Heart right ventricle (tissue), 16 donors: Measurements from ENCODE around the gene FAM227A. TPM values are rescaled to one million over a fixed set of nuclear protein-coding genes. Genes with fewer than 3 reads are reported as not detected.

Experiments used
- ATAC-seq, 8 donors: fragments of 200-7000 bp; cut with Tn5 transposase; one replicate each; pipeline ENCODE4 v1.9.1; 2020; ENCODE audit warnings: mild to moderate bottlenecking in 8 of 8, moderate library complexity in 8 of 8, moderate number of reproducible peaks in 1 of 8
- DNase-seq, 2 donors: peaks; one replicate each; pipeline ENCODE4 v3.0.0-alpha.2; 2020
- H3K27ac ChIP-seq, 10 donors: fragments of 200-600 bp; sonication (generic) in 2 of 10; one replicate each; pipeline versions ENCODE4 v1.5.0 to v1.8.0; 2020 to 2022; ENCODE audit warnings: mild to moderate bottlenecking in 3 of 10
- H3K27me3 ChIP-seq, 7 donors: fragments of 200-600 bp; one replicate each; pipeline ENCODE4 v1.8.0; 2021 to 2022; ENCODE audit warnings: mild to moderate bottlenecking in 2 of 7
- H3K36me3 ChIP-seq, 9 donors: fragments of 200-600 bp; sonication (generic) in 1 of 9; one replicate each; pipeline versions ENCODE4 v1.5.0 to v1.8.0; 2020 to 2022; ENCODE audit warnings: mild to moderate bottlenecking in 2 of 9
- H3K4me1 ChIP-seq, 9 donors: fragments of 200-600 bp; sonication (generic) in 1 of 9; one replicate each; pipeline versions ENCODE4 v1.5.0 to v1.8.0; 2020 to 2022; ENCODE audit warnings: mild to moderate bottlenecking in 4 of 9
- H3K4me3 ChIP-seq, 10 donors: fragments of 200-600 bp; sonication (generic) in 2 of 10; one replicate each; pipeline versions ENCODE4 v1.5.0 to v1.8.0; 2020 to 2022; ENCODE audit warnings: mild to moderate bottlenecking in 7 of 10, moderate library complexity in 2 of 10
- H3K9me3 ChIP-seq, 11 donors: fragments of 200-600 bp in 10 of 11; sonication (generic) in 2 of 11; one replicate each; pipeline versions ENCODE4 v1.5.0 to v1.8.0; 2013 to 2022; ENCODE audit warnings: mild to moderate bottlenecking in 2 of 11, control low read depth in 1 of 11, moderate library complexity in 1 of 11
- CTCF ChIP-seq, 9 donors: fragments of 200-600 bp; sonication (generic) in 2 of 9; IDR thresholded peaks; one replicate each; pipeline versions ENCODE4 v1.5.0 to v1.8.0; 2021 to 2022; ENCODE audit warnings: antibody characterized with exemption in 9 of 9, mild to moderate bottlenecking in 5 of 9, moderate library complexity in 1 of 9
- WGBS, 2 donors: extraction: QIAGEN DNeasy Blood & Tissue Kit; methylation state at CpG; one replicate each; pipeline ENCODE4 v1.1.7; 2013; ENCODE audit warnings: inconsistent platforms in 1 of 2; 5-methylcytosine and 5-hydroxymethylcytosine counted together
- intact Hi-C, 10 donors: fragments of 100-400 bp; cut with DNase I; formaldehyde crosslinking; loops; one replicate each; pipeline versions ENCODE4 v1.11.1 to v1.14.2; 2022
- long read RNA-seq, 3 donors: library from polyadenylated mRNA; unstranded; transcript quantifications; one replicate each; pipeline ENCODE4 v2.0.0, GENCODE V29; 2020 to 2021
- polyA plus RNA-seq, 2 donors: library from polyadenylated mRNA; stranded (reverse); fragments of 200-250 nt; gene quantifications; one replicate each; pipeline ENCODE4 v1.2.3, GENCODE V29; 2013
- total RNA-seq, 10 donors: library from RNA; stranded (reverse); fragmentation: NEBNext Ultra II Directional in 3 of 10; extraction: Animal tissue kit (Norgen Biotek cat#: 25700) in 3 of 10; gene quantifications; one replicate each; pipeline versions ENCODE4 v1.2.1 to v1.2.4, GENCODE V29; 2021 to 2023
- donor health status: Arrhythmogenic right ventricular cardiomyopathy.
- donor health status: ischemic (EF 13 %, LVEDD 7.1; RV severe dilation, severe dysfunction).
- donor health status: healthy with polysubstance abuse.
- donor health status: DM: no; HTN: yes; CAD: no.
- donor health status: DM: no; HTN: no; CAD: no.
- donor health status: ischemic (EF 25% LVEDD 6.9; RV normal size, moderate dysfunction).
- donor health status: ischemic (EF 25% LVEDD 5.7; RV mildly dilated, moderate dysfunction).
- donor health status: healthy.
- donor health status: DM: yes; HTN: yes; CAD: no.
- donor health status: Ischemic cardiomyopathy.
- donor health status: ischemic (EF 35%, LVEDD 5.7; RV mildly dilated, moderate dysfunction).
- donor health status: nonischemic (EF 11% LVEDD 7.7; RV severe dilation, severe dysfunction).
- donor health status: DM: yes; HTN: yes; CAD: no.
- donor health status: PGD.
- donor health status: ischemic (EF 29% LVEDD 5.4; RV normal size, mild dysfunction).
- donor health status: nonischemic (EF 23%, LVEDD 6.1; RV moderate dilation, normal function).

FAM227A gene
- under 1 TPM; 0.11 to 0.97 (median 0.46) TPM for total RNA-seq
- polyA plus RNA-seq = under 1 TPM; 0.19 to 0.66 TPM
- long read RNA-seq, donor 1 = 0 reads
- long read RNA-seq, donor 2, partial matches to known transcripts = 0 of 1 reads
- long read RNA-seq, donor 2, other reads (novel, unspliced or antisense) = 1 of 1 reads
- long read RNA-seq, donor 3 = 0 reads

- Histone ChIP-seq H3K36me3 (peaks cover 0 to 10% (median 0%) of the 10 kb centered on the region in 9 donors), H3K9me3 (no peaks in the 10 kb centered on the region), H3K27ac (peak within 1 kb of the TSS; percentile 83 to 99 (median 96)), H3K27me3 (no peaks in the 10 kb centered on the region), H3K4me1 (peaks cover 3 to 26% (median 19%) of the 10 kb centered on the region in 9 donors), H3K4me3 (peak within 1 kb of the TSS; percentile 66 to 98 (median 89))
- DNase-seq = peak; percentile 88 to 90
- WGBS, 2 donors = 0 to 1% methylated on average over 66 of the region's 66 CpGs
- intact Hi-C loops = loop anchor here in 2 of 10 donors (1.0 to 10.0 kb wide), 2 partner anchors 49 to 152 kb away; partner anchors contain the start of genes DDX17 (in 1 of the 2) and GTPBP1 (in 1 of the 2)
- peak; percentile 95 to 98 (median 97) for ATAC-seq
- TF ChIP-seq CTCF (IDR thresholded peaks at IDR 0.05) = peak in 3 of 9 donors; percentile 8 to 16 (median 16)
These were observed at the start of gene FAM227A, which contains the start of gene CBY1 for GRCh38 chr22:38656256-38657044. Gene FAM227A (minus strand): TSS chr22:38656392. CDS start chr22:38650168, 6,224 bp downstream. Gene CBY1 (plus strand): TSS chr22:38656638. CDS start chr22:38668055, 11,417 bp downstream.

- ATAC-seq (peak; percentile 87 to 95 (median 94)), DNase-seq (peak; percentile 95 to 100)
- Histone ChIP-seq H3K9me3 (no peaks in the 10 kb centered on the region), H3K4me3 (peak within 1 kb of the TSS; percentile 74 to 98 (median 88)), H3K27ac (peak within 1 kb of the TSS; percentile 86 to 98 (median 95)), H3K27me3 (no peaks in the 10 kb centered on the region), H3K36me3 (peaks cover 0 to 17% (median 7%) of the 10 kb centered on the region in 9 donors), H3K4me1 (peaks cover 12 to 55% (median 51%) of the 10 kb centered on the region in 9 donors)
- intact Hi-C loops = loop anchor here in 5 of 10 donors (1.0 to 10.0 kb wide), 5 partner anchors 47 to 201 kb away; partner anchors contain the start of genes SUN2 (in 2 of the 5), CBY1 (in 1 of the 5), DDX17 (in 1 of the 5) and FAM227A (in 1 of the 5)
- WGBS, 2 donors = 0% methylated on average over 54 to 55 of the region's 55 CpGs
- TF ChIP-seq CTCF (IDR thresholded peaks at IDR 0.05) = peak in 2 of 9 donors; percentile 28 to 35
These were observed 49.3 kb upstream of the FAM227A start, which contains the start of gene GTPBP1 for GRCh38 chr22:38705235-38706100. Gene GTPBP1 (plus strand): TSS chr22:38705944. CDS start chr22:38705956, 12 bp downstream.

- Histone ChIP-seq H3K4me3 (peak overlapping the region in 9 of 10 donors; percentile 6 to 98 (median 39)), H3K9me3 (no peaks in the 10 kb centered on the region), H3K27me3 (no peaks in the 10 kb centered on the region), H3K4me1 (peaks cover 12 to 52% (median 48%) of the 10 kb centered on the region in 9 donors), H3K27ac (peak overlapping the region in 9 of 10 donors; percentile 59 to 79 (median 66)), H3K36me3 (peaks cover 0 to 10% (median 1%) of the 10 kb centered on the region in 9 donors)
- DNase-seq (no peak), ATAC-seq (no peak)
- 16 to 17% methylated on average over 10 of the region's 10 CpGs for WGBS, 2 donors
- intact Hi-C loops = loop anchor here in 5 of 10 donors (1.0 to 10.0 kb wide), 5 partner anchors 48 to 200 kb away; partner anchors contain the start of genes SUN2 (in 2 of the 5), CBY1 (in 1 of the 5), DDX17 (in 1 of the 5) and FAM227A (in 1 of the 5)
- no peak for TF ChIP-seq CTCF (IDR thresholded peaks at IDR 0.05)
These were observed 48.6 kb upstream of the FAM227A start for GRCh38 chr22:38704654-38705234.
